ENCODE measurements around the gene CHN2. TPM values are rescaled to one million over a fixed set of nuclear protein-coding genes. Genes with fewer than 3 reads are reported as not detected.

CHN2 gene
- total RNA-seq, 2 experiments from 2014 or later, result 0.53 to 0.69 TPM

DNA sequence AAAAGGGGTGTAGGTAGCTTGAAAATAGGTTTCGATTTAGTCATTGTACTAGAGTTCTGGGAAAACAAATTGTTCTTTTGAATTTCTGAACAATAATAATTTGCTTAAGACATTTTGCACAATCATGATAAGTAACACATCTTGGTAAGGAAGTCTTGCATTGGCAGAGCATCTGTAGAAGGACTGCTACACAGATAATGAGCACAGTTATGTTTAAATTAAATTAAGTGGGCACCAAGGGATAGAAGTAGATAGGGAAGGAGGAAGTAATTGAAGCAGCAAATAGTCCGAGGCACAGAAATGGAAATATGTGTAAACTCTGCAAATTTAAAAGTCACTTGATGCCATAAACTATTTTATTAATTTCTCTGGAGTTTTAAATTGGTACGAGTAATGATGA is 122.4 kb downstream of the CHN2 start:
- intact Hi-C loops (cut with micrococcal nuclease), result no loop called here
- Mint-ChIP-seq H3K4me1 (ENCODE audit: low read depth) (no peaks in the 10 kb centered on the region), H3K27ac (no peak overlapping the region), H3K27me3 (no peaks in the 10 kb centered on the region), H3K4me3 (no peak overlapping the region), H3K36me3 (no peaks in the 10 kb centered on the region), H3K9me3 (no peaks in the 10 kb centered on the region)
- DNase-seq, result no peak
- CTCF ChIA-PET, result no interaction called here
- POLR2A ChIA-PET, result no interaction called here

DNA sequence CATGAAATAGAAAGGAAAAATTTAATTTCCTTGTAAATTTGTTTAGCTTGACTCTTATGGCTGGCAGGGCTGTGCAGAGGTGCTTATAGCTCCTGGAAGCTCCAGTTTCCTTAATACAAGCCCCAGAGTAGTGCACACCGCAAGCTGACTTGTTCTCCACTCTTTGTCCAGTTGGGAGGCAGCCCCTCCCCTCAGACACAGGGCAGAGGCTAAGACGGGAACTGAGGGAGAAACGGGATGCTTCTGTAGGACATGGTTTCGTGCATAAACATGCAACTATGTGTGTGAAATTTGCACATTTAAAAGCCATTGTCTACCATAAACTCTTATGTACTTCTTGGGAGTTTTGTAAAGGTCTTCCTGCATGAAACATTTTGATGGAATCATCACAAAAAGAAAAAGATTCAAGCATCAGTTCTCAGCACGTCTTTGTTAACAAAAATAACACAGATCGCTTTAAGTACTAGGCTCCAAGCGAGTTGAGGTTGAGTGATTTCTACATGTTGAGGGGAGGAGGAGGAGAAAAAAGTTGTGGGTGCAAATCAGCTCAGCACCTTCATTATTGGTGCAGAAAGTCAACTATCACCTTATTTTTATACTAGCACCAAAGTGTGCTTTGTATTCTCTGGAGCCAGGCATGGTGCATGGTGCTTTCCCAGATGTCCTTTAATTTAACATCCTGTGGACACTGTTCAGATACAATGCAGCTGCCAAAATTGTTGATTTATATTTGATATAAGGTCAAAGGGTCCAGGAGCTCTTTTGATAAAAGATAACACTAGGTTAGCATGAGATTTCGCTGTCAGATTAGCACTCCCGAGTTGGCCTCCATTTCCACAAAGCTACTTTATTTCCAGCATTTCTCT is 124.5 kb downstream of the CHN2 start:
- POLR2A ChIA-PET, result no interaction called here
- no peaks in the 10 kb centered on the region for H3K4me1 Mint-ChIP-seq (ENCODE audit: low read depth)
- DNase-seq, result no peak

DNA sequence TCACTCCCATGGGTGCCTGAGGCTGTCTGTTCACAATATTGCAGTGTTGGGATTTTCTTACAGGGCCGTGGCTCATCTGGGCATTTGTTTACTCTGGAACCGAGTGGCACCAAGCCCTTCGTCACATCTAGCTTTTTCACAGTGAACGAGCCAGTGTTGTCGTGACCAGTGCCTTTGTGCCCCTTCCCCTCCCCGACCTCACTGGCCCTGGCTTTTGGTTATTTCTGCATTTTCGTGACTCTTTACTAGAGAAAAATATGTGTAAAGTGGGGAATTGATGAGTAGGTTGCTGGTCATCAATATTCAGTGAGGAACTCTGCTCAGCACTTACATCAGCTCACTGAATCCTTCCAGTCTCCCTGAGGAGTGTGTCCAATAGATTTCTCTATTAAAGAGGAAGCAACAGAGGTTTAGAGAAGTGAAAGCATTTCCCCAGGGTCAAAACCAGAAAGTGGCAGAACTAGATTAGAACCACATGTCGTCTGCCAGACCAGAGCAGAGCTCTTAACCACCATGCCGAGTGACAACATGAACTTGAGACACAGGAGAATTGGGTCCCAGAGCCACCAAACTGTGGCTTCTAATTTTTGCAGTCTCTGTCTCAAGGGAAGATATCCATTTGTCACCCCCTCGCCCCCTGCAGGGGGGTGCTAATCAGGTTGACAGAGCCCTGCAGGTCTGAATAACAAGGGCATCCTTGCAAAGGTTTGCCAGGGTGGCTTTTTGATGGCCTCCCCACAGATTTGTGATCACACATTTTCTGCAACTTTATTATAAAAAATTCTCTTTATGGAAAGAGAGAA is 125.3 kb downstream of the CHN2 start:
- CTCF ChIA-PET, result no interaction called here
- no peaks in the 10 kb centered on the region for H3K36me3 Mint-ChIP-seq

More for the DNA sequence above, 124.5 kb downstream of the CHN2 start:
- CTCF ChIA-PET, result no interaction called here
- Mint-ChIP-seq H3K27me3 (no peaks in the 10 kb centered on the region), H3K27ac (no peak overlapping the region), H3K4me3 (no peak overlapping the region), H3K36me3 (no peaks in the 10 kb centered on the region), H3K9me3 (no peaks in the 10 kb centered on the region)
- intact Hi-C loops (cut with micrococcal nuclease), result no loop called here

DNA sequence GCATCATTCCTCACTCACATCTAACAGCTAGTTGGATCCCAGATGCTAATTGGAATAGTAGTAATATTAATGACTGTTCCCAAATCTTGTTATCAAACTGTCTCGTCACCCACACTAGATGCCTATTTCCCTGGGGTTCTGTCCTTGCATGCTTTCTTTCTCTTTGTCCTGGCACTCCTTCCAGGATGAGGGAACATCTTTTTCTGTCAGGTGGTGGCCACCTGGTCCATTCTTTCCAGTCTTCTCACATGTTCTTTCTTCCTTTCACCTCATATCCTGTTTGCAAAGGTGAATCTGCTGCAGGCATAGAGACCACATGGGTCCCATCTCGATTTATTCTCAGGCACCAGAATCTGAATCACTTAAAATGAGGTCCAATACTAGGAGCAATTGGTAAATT is 126.0 kb downstream of the CHN2 start:
- CTCF ChIA-PET, result no interaction called here
- no peak for DNase-seq
- POLR2A ChIA-PET, result no interaction called here
- Mint-ChIP-seq H3K9me3 (no peaks in the 10 kb centered on the region), H3K27me3 (no peaks in the 10 kb centered on the region), H3K27ac (no peak overlapping the region), H3K36me3 (no peaks in the 10 kb centered on the region), H3K4me1 (ENCODE audit: low read depth) (no peaks in the 10 kb centered on the region), H3K4me3 (no peak overlapping the region)
- intact Hi-C loops (cut with micrococcal nuclease), result no loop called here

More for the DNA sequence above, 125.3 kb downstream of the CHN2 start:
- Mint-ChIP-seq H3K27me3 (no peaks in the 10 kb centered on the region), H3K4me3 (no peak overlapping the region), H3K27ac (no peak overlapping the region), H3K9me3 (no peaks in the 10 kb centered on the region), H3K4me1 (ENCODE audit: low read depth) (no peaks in the 10 kb centered on the region)
- intact Hi-C loops (cut with micrococcal nuclease), result no loop called here
- no peak for DNase-seq
- POLR2A ChIA-PET, result no interaction called here

DNA sequence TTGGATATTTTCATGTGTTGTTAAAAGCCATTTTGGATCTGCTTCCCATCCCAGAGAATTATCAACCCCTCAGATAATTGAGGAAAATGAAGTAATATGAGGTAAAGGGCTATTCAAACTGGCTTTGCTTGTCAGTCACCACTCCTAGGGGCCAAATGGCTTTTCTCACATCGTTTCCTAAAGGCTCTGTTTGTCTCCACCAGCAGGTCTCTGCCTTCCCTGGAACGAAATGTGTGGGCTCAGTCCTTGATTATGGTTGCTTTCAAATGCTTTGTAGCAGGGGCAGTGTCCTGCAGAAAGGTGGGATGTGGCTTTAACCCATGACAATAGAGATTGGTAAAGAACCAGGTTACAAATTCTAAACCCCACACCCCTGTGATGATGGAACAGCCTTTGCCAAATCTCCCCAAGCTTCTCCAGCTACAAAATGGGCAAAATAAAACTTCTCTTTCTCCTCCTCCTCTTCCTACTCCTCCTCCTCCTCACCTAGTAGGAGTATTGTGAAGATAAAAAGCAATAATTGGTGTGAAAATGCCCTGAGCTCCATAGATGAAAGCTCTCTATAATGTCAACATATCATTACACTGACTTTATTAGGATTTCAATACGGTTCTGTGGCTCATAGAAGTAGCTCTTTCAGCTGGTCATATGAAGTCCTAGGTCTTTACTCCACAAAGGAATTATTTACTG is 127.6 kb downstream of the CHN2 start:
- CTCF ChIA-PET, result no interaction called here

DNA sequence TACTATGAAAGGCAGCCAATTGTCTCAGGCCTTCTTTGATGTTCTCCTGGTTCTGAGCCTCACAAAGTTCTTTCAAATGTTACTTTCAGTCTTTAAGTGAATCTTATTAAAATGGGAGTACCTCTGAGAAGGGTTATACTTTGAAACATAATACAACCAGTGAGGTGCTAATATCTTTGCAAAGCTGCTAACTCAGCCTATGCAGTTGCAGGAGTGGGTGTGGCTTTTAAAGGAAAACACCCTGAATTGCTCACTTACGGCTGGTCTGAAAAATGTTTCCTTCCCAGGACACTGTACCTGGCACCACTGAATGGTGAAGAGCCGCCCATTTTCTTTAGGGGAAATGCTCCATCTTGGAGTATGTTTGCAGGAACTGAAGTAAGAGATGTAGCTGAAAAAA is 130.9 kb downstream of the CHN2 start:
- ChIA-PET POLR2A (no interaction called here), CTCF (no interaction called here)
- H3K27me3 Mint-ChIP-seq, result no peaks in the 10 kb centered on the region

More for the DNA sequence above, 127.6 kb downstream of the CHN2 start:
- intact Hi-C loops (cut with micrococcal nuclease), result no loop called here
- Mint-ChIP-seq H3K36me3 (no peaks in the 10 kb centered on the region), H3K4me1 (ENCODE audit: low read depth) (no peaks in the 10 kb centered on the region), H3K27me3 (no peaks in the 10 kb centered on the region), H3K27ac (no peak overlapping the region), H3K4me3 (no peak overlapping the region), H3K9me3 (no peaks in the 10 kb centered on the region)
- POLR2A ChIA-PET, result no interaction called here
- no peak for DNase-seq

DNA sequence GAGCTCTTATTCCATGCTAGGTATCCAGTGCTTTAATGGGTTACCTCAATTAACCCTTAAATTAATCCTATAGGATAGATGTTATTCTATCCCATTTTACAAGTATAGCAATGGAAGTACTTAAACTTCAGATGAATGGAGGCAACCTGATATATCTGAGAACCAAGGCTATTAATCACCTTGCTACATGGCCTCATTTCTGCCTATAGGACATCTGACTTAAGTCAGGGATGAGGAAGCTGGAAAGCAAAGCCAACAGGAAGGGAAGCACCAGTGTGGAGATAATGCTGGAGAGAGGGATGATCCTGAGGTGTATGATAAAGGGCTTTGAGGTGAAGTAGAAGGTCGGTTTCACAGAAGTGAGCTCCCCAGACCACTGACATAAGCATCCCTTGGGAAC is 132.3 kb downstream of the CHN2 start:
- Mint-ChIP-seq H3K4me1 (ENCODE audit: low read depth) (peaks cover 10% of the 10 kb centered on the region), H3K27ac (no peak overlapping the region), H3K36me3 (no peaks in the 10 kb centered on the region), H3K4me3 (no peak overlapping the region), H3K27me3 (peaks cover 2% of the 10 kb centered on the region), H3K9me3 (no peaks in the 10 kb centered on the region)
- POLR2A ChIA-PET, result no interaction called here
- intact Hi-C loops (cut with micrococcal nuclease), result no loop called here
- no peak for DNase-seq
- CTCF ChIA-PET, result interaction anchor here (0.9 to 1.4 kb wide), 3 partner anchors 137 to 405 kb away, joined by 3 read pairs; no protein-coding TSS in a partner anchor

More for the DNA sequence above, 130.9 kb downstream of the CHN2 start:
- intact Hi-C loops (cut with micrococcal nuclease), result no loop called here
- no peaks in the 10 kb centered on the region for H3K9me3 Mint-ChIP-seq
- peaks cover 10% of the 10 kb centered on the region for H3K4me1 Mint-ChIP-seq (ENCODE audit: low read depth)
- H3K4me3 Mint-ChIP-seq, result no peak overlapping the region
- DNase-seq, result no peak
- no peak overlapping the region for H3K27ac Mint-ChIP-seq
- H3K36me3 Mint-ChIP-seq, result no peaks in the 10 kb centered on the region

DNA sequence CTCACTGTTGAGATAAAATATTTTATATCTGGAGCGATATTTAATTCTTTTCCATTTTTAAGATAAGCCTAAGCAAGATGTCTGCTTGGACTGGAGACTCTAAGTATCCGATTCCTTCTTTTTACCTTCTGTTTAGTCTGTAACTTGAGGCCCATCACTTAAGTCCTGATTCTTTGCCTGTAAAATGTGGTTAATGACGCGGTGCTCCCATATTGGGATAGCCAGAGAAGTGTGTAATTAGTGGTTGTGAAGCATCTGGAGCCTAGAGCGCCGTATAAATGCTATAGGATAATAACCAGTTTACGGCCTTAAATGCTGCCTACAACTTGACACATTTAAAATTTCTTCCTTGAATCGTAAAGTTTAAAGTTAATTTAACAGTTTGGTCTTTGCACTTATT is 132.9 kb downstream of the CHN2 start:
- H3K27me3 Mint-ChIP-seq, result peaks cover 2% of the 10 kb centered on the region
- no peaks in the 10 kb centered on the region for H3K36me3 Mint-ChIP-seq
- no peaks in the 10 kb centered on the region for H3K9me3 Mint-ChIP-seq
- peaks cover 10% of the 10 kb centered on the region for H3K4me1 Mint-ChIP-seq (ENCODE audit: low read depth)
- ChIA-PET CTCF (interaction anchor here (0.9 to 1.4 kb wide), 2 partner anchors 400 to 406 kb away, joined by 3 read pairs; no protein-coding TSS in a partner anchor), POLR2A (no interaction called here)
- H3K4me3 Mint-ChIP-seq, result no peak overlapping the region
- intact Hi-C loops (cut with micrococcal nuclease), result no loop called here
- no peak overlapping the region for H3K27ac Mint-ChIP-seq
- no peak for DNase-seq

DNA sequence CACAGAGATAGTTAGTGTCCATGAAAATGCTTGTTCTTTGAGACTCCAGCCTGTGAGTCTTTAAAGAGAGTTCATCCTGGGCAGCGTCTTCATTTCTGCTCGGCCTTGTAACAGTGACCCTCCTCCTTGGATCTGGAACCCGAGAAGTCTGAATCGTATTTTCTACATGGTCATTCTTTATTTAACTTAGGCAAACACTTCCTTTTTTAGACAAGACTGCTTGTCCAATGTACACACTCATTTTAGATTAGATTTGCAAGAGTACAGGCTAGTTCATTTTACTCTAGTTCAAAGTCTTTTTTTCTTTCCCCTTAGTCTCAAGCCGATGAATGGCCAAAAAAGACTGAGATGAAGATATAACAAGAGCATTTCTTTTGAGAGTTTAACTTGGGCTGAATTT is 133.5 kb downstream of the CHN2 start:
- no peaks in the 10 kb centered on the region for H3K9me3 Mint-ChIP-seq
- ChIA-PET POLR2A (no interaction called here), CTCF (interaction anchor here (1.4 kb wide), 1 partner anchor 406 kb away, joined by 3 read pairs; no protein-coding TSS in a partner anchor)
- H3K4me3 Mint-ChIP-seq, result no peak overlapping the region
- intact Hi-C loops (cut with micrococcal nuclease), result no loop called here
- peaks cover 2% of the 10 kb centered on the region for H3K27me3 Mint-ChIP-seq
- no peak for DNase-seq
- H3K36me3 Mint-ChIP-seq, result no peaks in the 10 kb centered on the region
- H3K4me1 Mint-ChIP-seq (ENCODE audit: low read depth), result peaks cover 10% of the 10 kb centered on the region
- H3K27ac Mint-ChIP-seq, result no peak overlapping the region

DNA sequence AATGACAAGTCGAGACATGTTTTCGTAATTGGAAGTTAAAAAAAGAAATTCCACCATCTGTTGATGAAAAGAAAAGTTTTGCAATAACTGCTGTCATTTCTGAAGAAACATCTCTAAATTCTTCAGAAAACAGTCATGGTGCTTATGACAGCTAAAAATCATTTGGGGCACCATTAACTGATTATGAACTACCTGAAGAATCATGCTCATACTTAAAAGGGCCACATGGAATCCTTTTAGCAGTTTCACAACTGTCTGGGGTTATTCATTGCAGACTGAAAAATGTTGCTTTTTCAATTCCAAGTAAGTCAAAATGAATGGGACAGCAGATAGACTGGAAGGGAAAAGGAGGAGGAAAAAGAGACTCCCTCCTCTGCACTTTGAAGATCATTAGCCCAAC is 134.2 kb downstream of the CHN2 start:
- H3K9me3 Mint-ChIP-seq, result no peaks in the 10 kb centered on the region
- DNase-seq, result no peak
- no peak overlapping the region for H3K4me3 Mint-ChIP-seq
- POLR2A ChIA-PET, result no interaction called here
- peaks cover 2% of the 10 kb centered on the region for H3K27me3 Mint-ChIP-seq
- H3K4me1 Mint-ChIP-seq (ENCODE audit: low read depth), result peaks cover 10% of the 10 kb centered on the region
- CTCF ChIA-PET, result no interaction called here
- H3K27ac Mint-ChIP-seq, result no peak overlapping the region
- H3K36me3 Mint-ChIP-seq, result no peaks in the 10 kb centered on the region
- intact Hi-C loops (cut with micrococcal nuclease), result no loop called here

DNA sequence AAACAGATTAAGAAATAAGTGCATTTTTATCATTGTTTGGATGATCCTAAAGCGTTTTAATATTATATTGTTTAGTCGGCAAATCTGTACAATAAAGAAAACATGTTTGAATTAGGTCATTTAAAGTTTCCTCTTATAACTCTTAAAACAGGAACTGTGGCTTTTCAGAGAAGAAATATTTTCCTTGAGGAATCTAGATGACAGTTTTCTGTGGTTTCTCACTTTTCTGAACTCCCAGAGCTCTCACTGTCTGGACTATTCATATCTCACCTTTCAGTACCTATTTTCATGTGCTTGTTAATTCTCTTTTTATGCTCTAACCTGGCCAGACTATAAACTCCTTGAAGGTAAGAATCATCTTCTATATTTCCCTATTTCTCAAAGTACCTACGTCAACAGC is 135.1 kb downstream of the CHN2 start:
- DNase-seq, result no peak
- Mint-ChIP-seq H3K27me3 (peaks cover 2% of the 10 kb centered on the region), H3K4me1 (ENCODE audit: low read depth) (peaks cover 10% of the 10 kb centered on the region), H3K4me3 (no peak overlapping the region), H3K36me3 (no peaks in the 10 kb centered on the region), H3K9me3 (no peaks in the 10 kb centered on the region), H3K27ac (no peak overlapping the region)
- ChIA-PET CTCF (no interaction called here), POLR2A (no interaction called here)
- intact Hi-C loops (cut with micrococcal nuclease), result no loop called here

DNA sequence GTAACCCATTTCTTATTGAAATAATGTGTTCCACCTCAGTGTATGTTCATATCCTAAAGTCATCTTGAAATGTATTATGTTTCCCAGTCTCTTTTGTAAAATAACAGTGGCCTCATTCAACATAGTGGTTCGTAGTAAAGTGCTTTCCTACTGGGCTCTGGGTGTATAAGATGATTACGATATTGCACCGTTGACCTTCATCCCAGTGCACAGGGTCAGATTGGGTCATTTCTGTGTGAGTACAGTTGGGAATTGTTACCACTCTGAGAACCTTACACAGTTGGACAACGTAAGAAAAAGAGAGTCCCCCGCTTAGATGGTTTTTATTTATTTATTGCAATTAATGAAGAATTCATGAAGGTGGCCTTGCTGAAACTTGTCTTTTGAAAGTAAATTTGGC is 135.6 kb downstream of the CHN2 start:
- no peak overlapping the region for H3K27ac Mint-ChIP-seq
- DNase-seq, result no peak
- H3K36me3 Mint-ChIP-seq, result no peaks in the 10 kb centered on the region
- no peak overlapping the region for H3K4me3 Mint-ChIP-seq
- POLR2A ChIA-PET, result no interaction called here
- H3K27me3 Mint-ChIP-seq, result peaks cover 2% of the 10 kb centered on the region
- CTCF ChIA-PET, result no interaction called here
- intact Hi-C loops (cut with micrococcal nuclease), result no loop called here
- no peaks in the 10 kb centered on the region for H3K9me3 Mint-ChIP-seq
- peaks cover 10% of the 10 kb centered on the region for H3K4me1 Mint-ChIP-seq (ENCODE audit: low read depth)

Data from activated CD4-positive, alpha-beta memory T cell treated with anti-CD3 and anti-CD28 coated beads for 36 hours (primary cell).